Measurements from ENCODE around the gene SLC35F3.

DNA sequence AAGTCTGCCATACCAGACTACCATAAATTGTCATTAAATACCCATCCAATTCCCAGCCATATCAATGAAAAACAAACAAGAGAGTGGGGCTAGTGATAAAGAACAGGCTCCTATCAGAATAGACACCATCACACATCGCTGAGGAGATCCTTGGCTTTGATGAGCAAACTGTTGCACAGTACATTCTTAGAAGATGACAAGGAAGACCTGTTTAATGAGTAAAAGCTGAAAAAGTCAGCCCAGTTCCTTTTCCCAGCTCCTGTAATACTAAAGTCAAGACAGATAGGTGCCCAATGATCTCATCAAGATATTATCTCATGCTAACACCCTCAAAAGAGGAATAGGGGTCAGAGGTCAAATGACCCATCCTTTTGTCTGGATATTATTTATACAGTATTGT lies 304.3 kb downstream of the SLC35F3 start:
- no peak for TF ChIP-seq POLR2AphosphoS5 (IDR thresholded peaks at IDR 0.05)
- no peak for TF ChIP-seq CTCF (IDR thresholded peaks at IDR 0.05)
- no peak for TF ChIP-seq POLR2A (IDR thresholded peaks at IDR 0.05)
- no peak for TF ChIP-seq EP300 (IDR thresholded peaks at IDR 0.05)

All from suprapubic skin (tissue), 4 donors.